HG02610 (cell line): ENCODE measurements around the gene ZNF518A.

ENCODE experiments used
- ATAC-seq: cut with Tn5 transposase; IDR thresholded peaks from one replicate; pipeline ENCODE4 v1.9.1; 2021; ENCODE audit warnings: mild to moderate bottlenecking, moderate library complexity; ENCODE audit not compliant: unreplicated experiment

ZNF518A gene

GRCh38 chr10:96129387-96130325, at the start of gene ZNF518A:
ZNF518A (plus strand) TSS chr10:96130297; CDS start chr10:96156323, 26,026 bp downstream.
- peak; percentile 73 for ATAC-seq

GRCh38 chr10:96082153-96082552, 47.9 kb upstream of the ZNF518A start:
- ATAC-seq: no peak

- no peak for ATAC-seq
Measured at GRCh38 chr10:96082748-96083147, 47.3 kb upstream of the ZNF518A start.

- ATAC-seq: no peak
Measured at GRCh38 chr10:96089116-96089515, 41.0 kb upstream of the ZNF518A start.

- peak; percentile 83 for ATAC-seq
Measured at GRCh38 chr10:96089670-96090462, 40.2 kb upstream of the ZNF518A start.

GRCh38 chr10:96090463-96090800, 39.7 kb upstream of the ZNF518A start:
- no peak for ATAC-seq

- no peak for ATAC-seq
Measured at GRCh38 chr10:96092999-96093767, 36.9 kb upstream of the ZNF518A start.

- ATAC-seq: no peak
Measured at GRCh38 chr10:96093948-96094347, 36.1 kb upstream of the ZNF518A start.

- no peak for ATAC-seq
Measured at GRCh38 chr10:96096958-96097357, 33.1 kb upstream of the ZNF518A start.

- no peak for ATAC-seq
Measured at GRCh38 chr10:96097865-96098264, 32.2 kb upstream of the ZNF518A start.

GRCh38 chr10:96107623-96108038, 22.5 kb upstream of the ZNF518A start:
- ATAC-seq: no peak

GRCh38 chr10:96112531-96112930, 17.6 kb upstream of the ZNF518A start:
- no peak for ATAC-seq

- no peak for ATAC-seq
Measured at GRCh38 chr10:96118604-96119450, 11.3 kb upstream of the ZNF518A start.

GRCh38 chr10:96122824-96123223, 7.3 kb upstream of the ZNF518A start:
- ATAC-seq: no peak

GRCh38 chr10:96124230-96125141, 5.6 kb upstream of the ZNF518A start:
- no peak for ATAC-seq

- ATAC-seq: no peak
Measured at GRCh38 chr10:96125142-96125515, 5.0 kb upstream of the ZNF518A start.

GRCh38 chr10:96130326-96130995, 364 bp downstream of the ZNF518A start:
- ATAC-seq: peak; percentile 79

GRCh38 chr10:96131621-96132020, 1.5 kb downstream of the ZNF518A start:
- no peak for ATAC-seq

- no peak for ATAC-seq
Measured at GRCh38 chr10:96133135-96133534, 3.0 kb downstream of the ZNF518A start.
